GM21825 (cell line): ENCODE results near the gene PCSK9.
"Not testable (repeated sequence)": the region's sequence is repeated elsewhere in the genome, so short reads cannot be mapped to it uniquely, and the experiment has no call there.

Experiments used
- ATAC-seq: cut with Tn5 transposase; IDR thresholded peaks from one replicate; pipeline ENCODE4 v1.9.1; 2021; ENCODE audit warnings: mild to moderate bottlenecking, moderate library complexity; ENCODE audit not compliant: unreplicated experiment

The PCSK9 gene

DNA sequence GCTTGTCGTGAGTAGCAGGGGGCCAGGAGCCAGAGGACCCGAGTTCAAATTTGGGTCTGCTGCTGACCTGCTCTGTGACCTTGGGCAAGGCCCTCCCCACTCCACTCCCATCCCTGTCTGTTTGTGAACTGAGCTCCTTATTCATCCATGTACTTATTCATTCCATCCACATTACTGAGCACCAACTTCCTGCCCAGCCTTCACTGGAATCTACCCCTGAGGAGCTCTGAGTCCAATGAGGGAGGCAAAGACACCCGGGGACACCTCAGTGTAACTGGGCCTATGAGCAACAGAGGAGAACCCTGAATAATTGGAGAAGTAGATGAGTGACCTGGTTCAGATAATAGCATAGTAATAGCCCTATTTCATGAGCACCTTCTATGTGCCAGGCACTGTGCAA is 31.7 kb upstream of the PCSK9 start:
- no peak for ATAC-seq

DNA sequence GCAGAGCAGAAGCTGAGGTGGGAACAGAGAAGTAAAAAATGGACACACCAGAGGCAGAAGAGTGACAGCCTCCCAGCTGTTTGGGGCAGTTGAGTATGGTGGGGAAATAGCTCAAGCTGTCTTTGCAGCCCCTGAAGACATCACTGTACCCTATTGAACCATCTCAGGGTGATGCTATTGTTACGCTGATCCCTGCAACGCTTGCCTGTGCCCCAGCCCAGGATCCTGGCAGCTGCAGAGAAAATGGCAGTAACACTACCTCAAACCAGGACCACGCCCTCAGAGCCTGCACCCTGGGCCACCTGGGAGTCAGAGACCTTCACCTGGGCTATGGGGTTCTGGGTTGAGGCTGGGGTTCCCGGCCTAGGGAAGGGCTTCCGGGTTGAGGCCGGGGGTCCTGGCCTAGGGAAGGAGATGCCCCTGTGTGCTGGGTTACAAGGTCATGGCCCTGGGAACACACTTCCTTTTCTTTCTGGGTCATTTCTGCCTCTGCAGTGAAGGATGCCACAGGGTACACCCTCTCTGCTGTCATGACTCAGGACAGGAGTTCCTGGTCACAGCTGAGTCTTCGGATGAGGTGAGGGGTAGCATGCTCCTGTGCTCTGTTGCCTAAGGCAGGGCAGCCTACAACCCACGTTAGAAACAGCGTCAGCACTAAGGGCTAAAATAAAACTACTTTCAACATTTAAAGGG is 29.0 kb upstream of the PCSK9 start:
- no peak for ATAC-seq

DNA sequence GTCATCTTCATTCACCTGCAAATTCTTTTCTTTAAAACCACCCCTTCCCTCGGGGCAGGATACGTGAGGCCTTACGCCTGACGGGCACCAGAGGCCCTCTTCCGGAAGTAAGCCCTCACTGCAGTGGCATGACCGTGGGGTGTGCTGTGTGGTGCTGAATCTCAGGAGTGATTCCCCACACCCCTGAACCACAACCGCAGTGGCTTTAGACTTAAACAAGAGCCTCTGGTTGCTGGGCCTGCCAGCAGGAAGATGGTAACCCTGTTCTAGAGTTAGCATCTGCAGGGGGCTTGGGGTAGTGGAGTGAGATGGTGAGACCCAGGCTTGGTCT is 28.5 kb upstream of the PCSK9 start:
- no peak for ATAC-seq

DNA sequence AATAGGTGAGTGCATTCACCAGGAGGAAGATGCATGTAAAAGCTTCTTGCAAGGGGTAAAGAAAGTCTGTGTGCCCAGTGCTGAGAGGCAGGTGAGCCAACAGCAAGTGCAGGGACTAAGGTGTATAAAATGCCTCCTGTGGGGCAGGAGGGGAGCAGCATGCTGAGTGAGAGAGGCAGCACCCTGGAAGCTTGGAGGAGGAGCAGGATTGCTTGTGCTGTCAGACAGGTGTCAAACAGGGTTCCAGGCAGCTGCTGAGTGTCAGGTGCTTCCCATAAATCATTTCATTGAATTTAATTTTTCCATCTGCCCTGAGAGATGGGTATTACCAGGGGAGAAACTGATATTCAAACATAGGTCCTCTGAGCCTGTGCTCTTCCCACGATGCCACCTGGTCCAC is 26.7 kb upstream of the PCSK9 start:
- ATAC-seq = no peak

DNA sequence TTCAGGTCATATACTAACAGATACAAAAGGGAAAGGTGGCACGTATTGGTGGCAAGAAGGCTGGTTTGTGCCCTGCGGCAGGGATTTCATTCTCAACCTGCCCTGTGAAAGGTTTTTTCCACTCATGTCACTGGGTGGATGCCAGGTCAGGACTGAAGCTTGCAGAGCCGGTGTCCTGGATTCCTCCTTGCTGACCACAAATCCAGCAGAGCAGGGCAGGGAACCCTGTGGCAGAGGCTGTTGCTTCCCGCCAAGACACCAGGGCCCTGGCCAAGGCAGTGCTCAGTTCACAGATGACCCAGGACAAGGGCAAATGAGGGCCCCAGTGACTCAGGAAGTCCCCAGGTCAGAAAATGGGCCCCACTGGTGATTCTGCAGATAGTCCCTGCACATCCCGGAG is 24.2 kb upstream of the PCSK9 start:
- no peak for ATAC-seq

DNA sequence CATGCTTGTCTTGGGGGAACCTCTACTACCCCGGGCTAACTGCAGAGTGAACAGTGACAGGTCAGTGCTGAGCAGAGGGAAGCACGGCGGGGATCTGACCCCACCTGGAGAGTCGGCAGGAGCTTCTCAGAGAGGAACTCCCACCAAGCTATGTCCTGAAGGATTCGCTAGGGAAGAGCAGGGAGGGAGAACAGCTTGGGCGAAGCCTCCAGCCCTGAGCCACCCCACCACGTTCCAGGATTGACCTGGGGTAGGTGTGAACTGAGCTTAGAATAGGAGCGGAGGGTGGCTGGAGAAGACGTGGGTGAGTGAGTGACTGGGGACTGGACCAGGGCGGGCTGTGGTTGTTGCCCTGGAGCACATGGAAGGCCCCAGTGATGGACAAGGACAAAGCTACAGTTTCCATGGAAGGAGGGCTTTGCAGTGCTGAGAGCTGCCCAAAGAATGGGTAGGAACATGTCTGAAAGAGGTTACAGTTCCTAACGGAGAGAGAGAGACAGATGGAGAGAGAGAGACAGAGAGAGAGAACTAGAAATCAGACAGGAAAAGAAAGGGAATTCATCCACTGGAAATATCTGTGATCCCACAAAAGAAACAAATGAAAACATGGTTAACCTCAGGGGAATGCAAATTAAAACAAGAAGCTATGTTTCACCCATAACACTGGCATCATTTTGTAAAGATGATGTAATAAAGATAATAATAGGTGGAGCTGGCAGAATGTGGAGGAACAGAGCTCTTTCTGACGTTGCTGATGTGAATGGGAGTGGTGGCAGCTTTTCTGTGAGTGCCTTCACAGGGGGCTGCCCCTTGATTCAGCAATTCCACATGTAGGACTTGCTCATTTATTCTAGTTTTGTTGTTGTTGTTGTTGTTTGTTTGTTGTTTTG is 23.4 kb upstream of the PCSK9 start:
- ATAC-seq = no peak

DNA sequence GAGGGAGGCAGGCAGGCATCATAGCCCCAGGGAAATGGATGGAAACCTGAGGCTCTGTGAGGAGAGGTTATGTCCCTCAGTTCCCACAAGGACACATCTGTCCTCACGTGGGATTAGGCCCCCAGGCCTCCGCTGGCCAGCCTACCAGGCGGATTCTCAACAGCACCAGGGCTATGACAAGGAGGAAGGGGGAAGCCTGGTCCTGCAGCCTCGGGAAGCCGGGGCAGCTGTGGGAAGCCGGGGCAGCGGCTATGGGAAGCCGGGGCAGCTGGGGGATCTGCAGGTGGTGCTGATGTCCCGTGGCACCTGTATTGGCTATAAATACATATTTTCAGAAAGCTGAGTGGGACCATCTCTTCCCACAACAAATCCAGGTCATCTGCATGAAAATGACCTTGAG is 21.0 kb upstream of the PCSK9 start:
- no peak for ATAC-seq

DNA sequence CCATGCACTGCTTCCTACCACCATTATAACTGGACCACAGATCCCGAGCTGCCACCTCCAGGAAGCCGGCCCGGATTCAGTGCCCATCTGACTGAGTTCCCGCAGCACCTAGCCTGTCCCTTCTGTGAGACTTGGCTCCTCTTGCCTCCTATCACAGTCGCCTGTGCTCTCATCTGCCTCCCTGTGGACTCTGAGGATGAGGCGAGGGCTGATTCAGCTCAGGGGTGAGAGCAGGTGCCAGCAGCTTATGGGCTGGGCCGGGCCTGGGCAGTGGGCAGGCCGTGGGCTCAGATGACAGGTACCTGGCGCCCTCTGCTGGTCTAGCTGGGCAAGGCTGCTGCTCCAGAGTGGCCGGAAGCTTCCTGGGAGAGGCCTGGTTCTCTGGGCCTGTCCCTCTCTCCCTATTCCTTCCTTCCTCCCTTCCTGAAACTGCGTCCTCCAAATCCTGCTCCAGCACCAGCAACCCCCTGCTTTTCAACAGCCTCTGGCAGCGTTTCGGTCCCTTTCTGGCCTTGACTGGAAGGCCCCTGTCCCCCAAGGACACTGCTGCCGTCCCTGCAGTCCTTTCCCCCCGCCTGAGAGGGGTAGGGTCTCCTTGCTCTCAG is 17.3 kb upstream of the PCSK9 start:
- peak; percentile 84 for ATAC-seq

DNA sequence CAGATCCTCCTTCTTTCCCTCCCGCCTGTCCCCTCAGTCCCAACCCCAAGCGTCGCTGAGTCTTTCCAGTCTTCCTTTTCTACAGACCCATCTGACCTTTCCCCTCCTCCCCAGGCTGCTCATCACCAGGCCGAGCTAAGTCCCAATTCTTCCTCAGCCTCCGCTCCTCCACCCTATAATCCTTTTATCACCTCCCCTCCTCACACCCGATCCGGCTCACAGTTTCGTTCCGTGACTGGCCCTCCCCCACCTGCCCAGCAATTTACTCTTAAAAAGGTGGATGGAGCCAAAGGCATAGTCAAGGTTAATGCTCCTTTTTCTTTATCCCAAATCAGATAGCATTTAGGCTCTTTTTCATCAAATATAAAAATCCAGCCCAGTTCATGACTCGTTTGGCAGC is 15.2 kb upstream of the PCSK9 start:
- ATAC-seq = not testable (repeated sequence)

DNA sequence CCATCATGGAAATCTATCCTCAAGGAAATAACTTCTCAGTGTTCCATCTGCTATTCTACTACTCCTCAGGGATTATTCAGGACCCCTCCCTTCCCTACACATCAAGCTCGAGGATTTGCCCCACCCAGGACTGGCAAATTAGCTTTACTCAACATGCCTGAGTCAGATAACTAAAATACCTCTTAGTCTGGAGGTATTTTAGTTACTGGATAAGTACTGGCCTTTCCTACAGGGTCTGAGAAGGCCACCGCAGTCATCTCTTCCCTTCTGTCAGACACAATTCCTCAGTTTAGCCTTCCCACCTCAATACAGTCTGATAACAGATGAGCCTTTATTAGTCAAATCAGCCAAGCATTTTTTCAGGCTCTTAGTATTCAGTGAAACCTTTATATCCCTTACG is 12.7 kb upstream of the PCSK9 start:
- not testable (repeated sequence) for ATAC-seq

DNA sequence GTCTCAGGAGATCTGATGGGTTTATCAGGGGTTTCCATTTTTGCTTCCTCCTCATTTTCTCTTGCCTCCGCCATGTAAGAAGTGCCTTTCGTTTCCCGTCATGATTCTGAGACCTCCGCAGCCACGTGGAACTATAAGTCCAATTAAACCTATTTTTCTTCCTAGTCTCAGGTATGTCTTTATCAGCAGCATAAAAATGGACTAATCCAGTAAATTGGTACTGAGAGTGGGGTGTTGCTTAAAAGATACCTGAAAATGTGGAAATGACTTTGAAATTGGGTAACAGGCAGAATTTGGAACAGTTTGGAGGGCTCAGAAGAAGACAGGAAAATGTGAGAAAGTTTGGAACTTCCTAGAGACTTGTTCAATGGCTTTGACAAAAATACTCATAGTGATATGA is 8.2 kb upstream of the PCSK9 start:
- ATAC-seq = not testable (repeated sequence)

DNA sequence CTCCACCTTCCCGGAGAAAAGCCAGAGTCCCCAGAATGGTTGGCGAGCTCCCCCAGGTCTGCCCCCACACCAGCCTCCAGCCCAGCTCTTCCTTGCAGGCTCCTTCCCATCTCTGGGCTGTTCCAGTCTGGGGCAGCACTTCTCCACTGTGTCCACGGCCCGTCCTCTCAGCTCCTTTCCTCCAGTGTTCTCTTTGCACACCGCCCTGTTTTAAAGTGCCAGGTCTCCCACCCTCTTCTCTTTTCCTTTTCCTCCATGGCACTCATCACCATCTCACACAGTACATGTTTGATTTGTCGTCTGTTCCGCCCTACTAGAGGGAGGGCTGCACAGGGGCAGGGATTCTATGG is 6.1 kb upstream of the PCSK9 start:
- ATAC-seq = no peak

DNA sequence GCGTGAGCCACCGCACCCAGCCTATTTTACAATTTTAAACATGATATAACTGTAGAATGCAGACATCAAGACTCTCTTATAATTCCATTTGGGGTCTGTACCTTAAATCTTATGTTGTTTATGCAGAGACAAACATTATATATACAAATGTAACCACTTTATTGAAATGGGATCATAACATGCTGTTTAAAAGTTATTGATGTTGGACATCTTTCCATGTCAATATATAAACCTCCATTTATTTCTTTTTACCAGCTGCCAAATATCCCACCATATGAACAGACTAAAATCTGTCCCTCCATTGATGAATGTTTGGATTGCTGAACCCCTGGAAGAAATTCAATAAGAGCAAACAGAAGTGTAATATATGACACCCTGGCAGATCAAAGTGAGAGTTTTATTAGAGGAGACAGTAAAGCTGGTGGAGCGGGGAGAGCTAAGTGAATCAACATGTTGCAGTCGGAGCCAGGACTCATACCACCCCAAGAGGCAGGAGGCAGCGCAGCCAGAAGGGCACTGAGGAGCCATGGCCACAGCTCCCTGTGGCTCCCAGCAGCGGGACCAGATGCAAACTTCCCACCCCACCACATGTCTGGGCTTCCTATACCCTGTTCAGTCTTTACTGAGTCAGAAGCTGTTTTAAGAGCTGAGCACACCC is 4.7 kb upstream of the PCSK9 start:
- no peak for ATAC-seq

DNA sequence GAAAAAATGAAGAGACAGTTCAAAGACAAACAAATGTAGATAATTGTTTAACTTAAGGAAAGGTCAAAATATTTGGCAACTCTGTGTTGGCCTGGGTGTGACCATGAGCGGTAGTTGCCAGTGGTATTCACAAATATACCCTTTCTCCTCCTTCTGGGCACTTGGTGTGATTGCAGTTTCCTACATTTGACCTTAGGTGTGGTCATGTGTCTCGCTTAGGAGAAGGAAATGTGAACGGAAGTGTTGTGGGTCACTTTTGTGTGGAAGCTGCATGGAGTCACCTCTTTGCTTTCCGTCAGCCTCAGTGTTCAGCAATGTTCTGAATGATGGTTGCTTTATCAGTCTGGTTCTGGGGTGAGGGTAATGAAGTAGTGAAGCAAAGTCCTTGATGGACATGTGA is 3.4 kb upstream of the PCSK9 start:
- ATAC-seq = no peak

DNA sequence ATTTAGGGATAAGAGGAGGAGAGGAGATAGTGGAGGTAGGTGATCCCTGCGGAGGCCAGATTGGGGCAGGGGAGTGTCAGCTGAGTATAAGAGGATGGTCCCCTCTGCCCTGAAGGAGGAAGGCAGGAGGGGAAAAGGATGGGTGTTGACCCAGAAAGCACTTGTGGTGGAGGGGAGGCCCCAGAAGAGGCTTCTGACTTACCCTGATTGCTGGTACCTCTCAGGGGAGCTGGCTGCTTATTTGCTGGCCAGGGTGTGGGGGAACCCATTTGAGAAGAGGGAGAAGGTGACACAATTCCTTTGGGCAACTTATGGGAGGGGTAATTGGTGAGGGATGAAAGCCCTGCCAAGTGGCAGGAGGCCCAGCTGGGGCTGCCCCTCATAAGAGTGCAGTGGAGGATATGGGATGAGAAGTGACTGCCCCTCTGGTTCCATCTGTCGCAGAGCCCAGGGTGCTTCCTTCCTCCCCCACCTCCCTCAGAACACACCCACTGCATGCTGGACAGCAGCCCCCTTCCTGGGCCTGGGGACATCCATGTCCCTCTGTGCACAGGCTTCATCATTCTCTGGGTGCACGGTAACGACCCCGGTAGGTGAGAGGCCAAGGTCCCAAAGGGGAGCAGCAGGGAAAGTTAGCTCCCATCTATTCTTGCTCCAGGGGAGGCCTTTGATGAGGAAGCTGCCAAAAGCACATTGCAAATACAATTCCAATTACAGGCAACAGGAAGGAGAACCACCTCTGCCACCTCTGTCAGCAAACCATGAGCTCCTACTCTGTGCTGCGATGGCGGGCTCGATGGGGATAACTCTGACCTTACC is 1.4 kb upstream of the PCSK9 start:
- no peak for ATAC-seq

DNA sequence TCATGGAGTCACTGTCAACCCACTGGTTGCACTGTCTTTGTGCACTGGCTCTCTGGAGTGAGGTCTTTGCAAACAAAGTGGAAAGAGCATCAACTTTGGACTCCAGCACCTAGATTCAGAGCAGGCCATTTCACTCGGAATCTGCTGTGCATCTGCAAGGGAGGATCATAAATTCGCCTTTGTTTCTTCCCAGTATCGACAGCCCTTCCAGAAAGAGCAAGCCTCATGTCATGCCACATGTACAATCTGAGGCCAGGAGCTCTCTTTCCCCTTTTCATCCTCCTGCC is 853 bp upstream of the PCSK9 start:
- no peak for ATAC-seq

DNA sequence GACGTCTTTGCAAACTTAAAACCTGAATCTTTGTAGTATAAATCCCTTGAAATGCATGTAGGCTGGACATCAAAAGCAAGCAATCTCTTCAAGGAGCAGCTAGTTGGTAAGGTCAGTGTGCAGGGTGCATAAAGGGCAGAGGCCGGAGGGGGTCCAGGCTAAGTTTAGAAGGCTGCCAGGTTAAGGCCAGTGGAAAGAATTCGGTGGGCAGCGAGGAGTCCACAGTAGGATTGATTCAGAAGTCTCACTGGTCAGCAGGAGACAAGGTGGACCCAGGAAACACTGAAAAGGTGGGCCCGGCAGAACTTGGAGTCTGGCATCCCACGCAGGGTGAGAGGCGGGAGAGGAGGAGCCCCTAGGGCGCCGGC is 390 bp upstream of the PCSK9 start:
- ATAC-seq = no peak

DNA sequence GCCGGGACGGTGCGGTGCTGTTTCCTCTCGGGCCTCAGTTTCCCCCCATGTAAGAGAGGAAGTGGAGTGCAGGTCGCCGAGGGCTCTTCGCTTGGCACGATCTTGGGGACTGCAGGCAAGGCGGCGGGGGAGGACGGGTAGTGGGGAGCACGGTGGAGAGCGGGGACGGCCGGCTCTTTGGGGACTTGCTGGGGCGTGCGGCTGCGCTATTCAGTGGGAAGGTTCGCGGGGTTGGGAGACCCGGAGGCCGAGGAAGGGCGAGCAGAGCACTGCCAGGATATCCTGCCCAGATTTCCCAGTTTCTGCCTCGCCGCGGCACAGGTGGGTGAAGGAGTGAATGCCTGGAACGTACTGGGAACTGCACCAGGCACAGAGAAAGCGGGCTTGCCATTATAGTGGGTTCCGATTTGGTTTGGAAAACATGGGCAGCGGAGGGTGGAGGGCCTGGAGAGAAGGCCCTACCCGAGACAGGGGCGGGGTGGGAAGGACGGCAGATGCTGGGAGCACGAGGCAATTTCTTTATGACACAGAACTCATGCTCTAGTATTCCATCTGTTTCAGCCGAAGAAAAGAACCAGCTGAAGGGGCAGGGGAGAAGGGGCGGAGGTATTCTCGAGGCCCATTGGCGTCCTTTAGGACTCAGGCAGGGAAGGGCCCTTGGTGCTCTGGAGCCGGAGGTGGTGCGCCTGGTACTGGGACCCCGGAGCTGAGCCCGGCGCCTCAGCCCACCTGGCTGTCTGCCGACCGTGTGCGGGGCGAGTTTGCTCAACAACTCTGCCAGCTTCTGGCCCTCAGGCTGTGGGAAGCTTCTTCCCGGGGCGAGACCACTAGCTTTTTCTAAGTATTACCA is 960 bp downstream of the PCSK9 start:
- no peak for ATAC-seq

DNA sequence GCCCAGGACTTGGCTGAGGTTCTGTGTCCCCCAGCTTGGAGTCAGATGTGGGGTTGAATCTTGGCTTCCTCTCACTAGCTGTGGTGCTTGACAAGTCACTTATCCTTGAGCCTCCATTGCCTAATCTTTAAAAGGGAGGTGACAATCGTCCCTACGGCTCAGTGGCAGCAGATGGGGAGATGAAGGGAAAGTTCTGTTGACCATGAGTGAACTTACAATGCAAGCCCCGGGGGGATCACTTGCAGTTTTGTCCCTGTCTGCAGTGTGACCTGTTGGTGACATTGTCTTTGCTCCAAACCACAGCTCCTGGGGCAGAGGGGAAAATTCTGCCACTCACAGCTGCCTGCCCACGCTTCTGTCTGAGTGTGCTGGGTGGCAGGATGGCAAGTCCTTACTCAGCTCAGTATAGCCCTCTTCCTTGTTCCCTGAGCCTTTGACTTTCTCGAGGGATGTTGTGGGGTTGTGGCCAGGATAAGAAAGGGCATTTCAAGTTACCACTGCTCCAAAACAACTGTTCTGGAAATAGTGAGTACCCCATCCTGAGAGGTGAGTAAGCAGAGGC is 1.7 kb downstream of the PCSK9 start:
- no peak for ATAC-seq

DNA sequence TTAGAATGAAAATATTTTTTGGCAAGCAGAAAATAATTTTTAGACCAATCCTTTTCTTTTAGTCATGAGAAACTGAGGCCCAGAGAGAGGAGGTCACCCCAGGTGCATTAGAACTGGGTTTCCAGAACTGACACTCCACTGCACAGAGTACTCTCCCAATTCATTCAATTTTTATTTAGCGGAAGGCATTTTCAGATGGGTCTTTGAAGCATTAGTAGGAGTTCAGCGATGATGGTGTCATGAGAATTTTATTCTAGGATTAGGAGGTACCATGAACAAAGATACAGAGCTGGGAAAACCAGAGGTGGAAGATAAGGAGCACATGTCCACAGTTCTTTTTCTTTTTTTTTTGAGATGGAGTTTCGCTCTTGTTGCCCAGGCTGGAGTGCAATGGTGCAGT is 2.3 kb downstream of the PCSK9 start:
- no peak for ATAC-seq
